A172 (cell line): ENCODE measurements around the gene ADCY2. TPM values are rescaled to one million over a fixed set of nuclear protein-coding genes. Genes with fewer than 3 reads are reported as not detected.

ENCODE experiments used
- DNase-seq: peaks from one replicate; pipeline ENCODE4 v3.0.0-alpha.2; 2015; ENCODE audit warnings: low spot score
- total RNA-seq: library from RNA; depleted of rRNA; stranded (reverse); fragments of >200 nt; shearing (Covaris generic); gene quantifications from 2 replicates; pipeline ENCODE4 v1.2.3, GENCODE V29; 2014

The ADCY2 gene
- total RNA-seq, 1 experiment from 2014 or later, result 0.10 TPM

- DNase-seq, result no peak
Observed at GRCh38 chr5:7503564-7503963, 107.6 kb downstream of the ADCY2 start.

GRCh38 chr5:7515284-7515914 is 119.5 kb downstream of the ADCY2 start:
- DNase-seq, result no peak

GRCh38 chr5:7516253-7516652 is 120.3 kb downstream of the ADCY2 start:
- no peak for DNase-seq

GRCh38 chr5:7517006-7517405 is 121.1 kb downstream of the ADCY2 start:
- no peak for DNase-seq

GRCh38 chr5:7518947-7519560 is 123.1 kb downstream of the ADCY2 start:
- DNase-seq, result no peak

- no peak for DNase-seq
Observed at GRCh38 chr5:7519564-7519963, 123.6 kb downstream of the ADCY2 start.

- no peak for DNase-seq
Observed at GRCh38 chr5:7529880-7530279, 133.9 kb downstream of the ADCY2 start.

- DNase-seq, result no peak
Observed at GRCh38 chr5:7533941-7534340, 138.0 kb downstream of the ADCY2 start.

GRCh38 chr5:7534505-7534904 is 138.6 kb downstream of the ADCY2 start:
- no peak for DNase-seq

GRCh38 chr5:7537573-7537972 is 141.6 kb downstream of the ADCY2 start:
- DNase-seq, result no peak

GRCh38 chr5:7539571-7539970 is 143.6 kb downstream of the ADCY2 start:
- DNase-seq, result no peak

GRCh38 chr5:7540736-7541485 is 145.0 kb downstream of the ADCY2 start:
- DNase-seq, result no peak

GRCh38 chr5:7541898-7542297 is 146.0 kb downstream of the ADCY2 start:
- no peak for DNase-seq

GRCh38 chr5:7546555-7546954 is 150.6 kb downstream of the ADCY2 start:
- no peak for DNase-seq

GRCh38 chr5:7548596-7548995 is 152.7 kb downstream of the ADCY2 start:
- DNase-seq, result no peak

GRCh38 chr5:7565559-7565958 is 169.6 kb downstream of the ADCY2 start:
- DNase-seq, result no peak

- DNase-seq, result no peak
Observed at GRCh38 chr5:7576023-7576715, 180.2 kb downstream of the ADCY2 start.

GRCh38 chr5:7577381-7577780 is 181.4 kb downstream of the ADCY2 start:
- no peak for DNase-seq

- DNase-seq, result no peak
Observed at GRCh38 chr5:7578071-7578470, 182.1 kb downstream of the ADCY2 start.

- no peak for DNase-seq
Observed at GRCh38 chr5:7584749-7585148, 188.8 kb downstream of the ADCY2 start.

- DNase-seq, result no peak
Observed at GRCh38 chr5:7585807-7586206, 189.9 kb downstream of the ADCY2 start.

GRCh38 chr5:7586480-7586879 is 190.5 kb downstream of the ADCY2 start:
- no peak for DNase-seq

GRCh38 chr5:7589800-7590199 is 193.9 kb downstream of the ADCY2 start:
- DNase-seq, result no peak
